ENCODE measurements around the gene HDAC4. TPM values are rescaled to one million over a fixed set of nuclear protein-coding genes. Genes with fewer than 3 reads are reported as not detected.

Gene HDAC4
- total and polyA plus RNA-seq, 4 donors = 2.9 to 37.2 (median 4.4) TPM

DNA sequence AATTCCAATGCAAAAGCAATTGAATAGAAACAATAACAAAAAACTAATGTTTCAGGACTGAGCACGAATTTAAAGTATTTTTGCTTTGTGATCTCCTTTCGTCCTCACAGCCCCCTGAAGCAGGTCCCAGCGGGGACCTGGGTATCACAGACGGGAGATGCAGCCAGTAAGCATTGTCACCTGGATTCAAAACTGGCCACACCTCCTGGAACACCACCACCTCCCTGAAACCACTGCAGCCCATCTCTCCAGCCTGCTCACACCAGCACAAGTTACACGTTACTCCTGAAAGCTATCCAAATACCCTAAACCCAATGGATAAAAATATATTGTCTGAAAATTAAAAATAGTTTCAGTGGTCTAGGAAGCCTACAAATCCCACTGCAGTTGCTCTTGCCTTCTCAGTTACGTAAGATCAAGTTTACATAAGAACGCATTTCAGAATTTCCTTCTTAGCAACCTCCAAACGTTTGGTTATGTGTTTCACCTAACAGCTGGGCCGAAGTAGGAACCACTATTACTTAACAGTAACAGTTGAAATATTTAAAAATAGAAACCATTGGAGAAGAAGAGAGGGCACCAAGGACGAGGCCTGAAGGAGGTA lies 178.0 kb downstream of the HDAC4 start:
- H3K9me3 ChIP-seq (ENCODE audit: control insufficient read depth in 4 of 4, low read length in 3 of 4) = no peaks in the 10 kb centered on the region
- H3K27me3 ChIP-seq (ENCODE audit: control insufficient read depth in 4 of 4, insufficient read depth in 4 of 4, low read length in 3 of 4) = no peaks in the 10 kb centered on the region
- no peak overlapping the region for H3K4me3 ChIP-seq (ENCODE audit: low read depth in 1 of 3, low read length in 3 of 3)
- TF ChIP-seq RXRA (IDR thresholded peaks at IDR 0.05) (no peak), HNF4G (IDR thresholded peaks at IDR 0.05) (no peak), SP1 (IDR thresholded peaks at IDR 0.05) (no peak), HNF4A (conservative IDR thresholded peaks at IDR 0.05) (no peak), FOXA2 (IDR thresholded peaks at IDR 0.05) (no peak), TAF1 (conservative IDR thresholded peaks at IDR 0.05) (no peak), GABPA (IDR thresholded peaks at IDR 0.05 in 1 of 2, conservative IDR thresholded peaks at IDR 0.05 in 1 of 2) (no peak), FOXA1 (IDR thresholded peaks at IDR 0.05) (no peak)
- no peak overlapping the region for H3K9ac ChIP-seq (ENCODE audit: low read depth in 1 of 2, low read length in 2 of 2)
- WGBS = 36% methylated on average over 10 of the region's 10 CpGs
- peak overlapping the region; percentile 56 to 61 for H3K27ac ChIP-seq (ENCODE audit: low read depth in 1 of 2, low read length in 2 of 2)
- no peak for DNase-seq (ENCODE audit: low spot score)
- H3K4me1 ChIP-seq (ENCODE audit: control insufficient read depth in 4 of 4, insufficient read depth in 4 of 4, low read length in 3 of 4) = peaks cover 30 to 67% (median 63%) of the 10 kb centered on the region in 4 donors
- H3K36me3 ChIP-seq (ENCODE audit: control insufficient read depth in 4 of 4, insufficient read depth in 3 of 4, low read depth in 1 of 4, low read length in 3 of 4) = no peaks in the 10 kb centered on the region

DNA sequence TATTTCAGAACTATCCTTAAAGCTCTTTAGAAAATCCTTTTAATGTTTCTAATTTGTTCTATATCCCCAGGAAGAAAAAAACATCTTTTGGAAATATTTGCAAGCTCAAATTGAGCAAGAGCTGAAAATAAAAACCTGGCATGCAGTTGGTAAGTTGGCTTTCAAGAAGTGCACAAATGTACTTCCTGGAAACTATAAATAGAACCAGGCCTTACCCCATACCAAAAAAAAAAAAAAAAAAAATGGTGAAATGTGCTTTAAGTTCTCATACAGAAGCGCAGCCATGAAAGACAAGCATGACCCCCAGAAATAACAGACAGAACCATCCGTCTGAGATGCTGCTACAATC lies 178.5 kb downstream of the HDAC4 start:
- H3K4me1 ChIP-seq (ENCODE audit: control insufficient read depth in 4 of 4, insufficient read depth in 4 of 4, low read length in 3 of 4) = peaks cover 26 to 62% (median 58%) of the 10 kb centered on the region in 4 donors
- peak overlapping the region in 1 of 2 donors; percentile 44 for H3K9ac ChIP-seq (ENCODE audit: low read depth in 1 of 2, low read length in 2 of 2)
- H3K27ac ChIP-seq (ENCODE audit: low read depth in 1 of 2, low read length in 2 of 2) = peak overlapping the region; percentile 50 to 82
- TF ChIP-seq YY1 (IDR thresholded peaks at IDR 0.05) (no peak), GABPA (IDR thresholded peaks at IDR 0.05 in 1 of 2, conservative IDR thresholded peaks at IDR 0.05 in 1 of 2) (no peak), CTCF (IDR thresholded peaks at IDR 0.05; ENCODE audit: low read depth, low read length, missing input control) (no peak), NR2F2 (IDR thresholded peaks at IDR 0.05) (no peak), RAD21 (IDR thresholded peaks at IDR 0.05) (peak in 1 of 2 donors; percentile 32), EGR1 (IDR thresholded peaks at IDR 0.05; ENCODE audit: low read depth in 2 of 2) (no peak), TAF1 (conservative IDR thresholded peaks at IDR 0.05) (no peak), HNF4A (conservative IDR thresholded peaks at IDR 0.05) (peak; percentile 41 to 49), FOXA1 (IDR thresholded peaks at IDR 0.05) (no peak), FOXA2 (IDR thresholded peaks at IDR 0.05) (no peak), ZBTB33 (IDR thresholded peaks at IDR 0.05) (no peak), HNF4G (IDR thresholded peaks at IDR 0.05) (no peak), SP1 (IDR thresholded peaks at IDR 0.05) (peak; percentile 29), RXRA (IDR thresholded peaks at IDR 0.05) (peak in 1 of 2 donors; percentile 9)
- TF ChIP-seq, protein P1, sequence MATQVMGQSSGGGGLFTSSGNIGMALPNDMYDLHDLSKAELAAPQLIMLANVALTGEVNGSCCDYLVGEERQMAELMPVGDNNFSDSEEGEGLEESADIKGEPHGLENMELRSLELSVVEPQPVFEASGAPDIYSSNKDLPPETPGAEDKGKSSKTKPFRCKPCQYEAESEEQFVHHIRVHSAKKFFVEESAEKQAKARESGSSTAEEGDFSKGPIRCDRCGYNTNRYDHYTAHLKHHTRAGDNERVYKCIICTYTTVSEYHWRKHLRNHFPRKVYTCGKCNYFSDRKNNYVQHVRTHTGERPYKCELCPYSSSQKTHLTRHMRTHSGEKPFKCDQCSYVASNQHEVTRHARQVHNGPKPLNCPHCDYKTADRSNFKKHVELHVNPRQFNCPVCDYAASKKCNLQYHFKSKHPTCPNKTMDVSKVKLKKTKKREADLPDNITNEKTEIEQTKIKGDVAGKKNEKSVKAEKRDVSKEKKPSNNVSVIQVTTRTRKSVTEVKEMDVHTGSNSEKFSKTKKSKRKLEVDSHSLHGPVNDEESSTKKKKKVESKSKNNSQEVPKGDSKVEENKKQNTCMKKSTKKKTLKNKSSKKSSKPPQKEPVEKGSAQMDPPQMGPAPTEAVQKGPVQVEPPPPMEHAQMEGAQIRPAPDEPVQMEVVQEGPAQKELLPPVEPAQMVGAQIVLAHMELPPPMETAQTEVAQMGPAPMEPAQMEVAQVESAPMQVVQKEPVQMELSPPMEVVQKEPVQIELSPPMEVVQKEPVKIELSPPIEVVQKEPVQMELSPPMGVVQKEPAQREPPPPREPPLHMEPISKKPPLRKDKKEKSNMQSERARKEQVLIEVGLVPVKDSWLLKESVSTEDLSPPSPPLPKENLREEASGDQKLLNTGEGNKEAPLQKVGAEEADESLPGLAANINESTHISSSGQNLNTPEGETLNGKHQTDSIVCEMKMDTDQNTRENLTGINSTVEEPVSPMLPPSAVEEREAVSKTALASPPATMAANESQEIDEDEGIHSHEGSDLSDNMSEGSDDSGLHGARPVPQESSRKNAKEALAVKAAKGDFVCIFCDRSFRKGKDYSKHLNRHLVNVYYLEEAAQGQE (IDR thresholded peaks at IDR 0.05) = no peak
- TF ChIP-seq, protein P2, sequence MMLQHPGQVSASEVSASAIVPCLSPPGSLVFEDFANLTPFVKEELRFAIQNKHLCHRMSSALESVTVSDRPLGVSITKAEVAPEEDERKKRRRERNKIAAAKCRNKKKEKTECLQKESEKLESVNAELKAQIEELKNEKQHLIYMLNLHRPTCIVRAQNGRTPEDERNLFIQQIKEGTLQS (IDR thresholded peaks at IDR 0.05) = no peak
- TF ChIP-seq, protein P3, sequence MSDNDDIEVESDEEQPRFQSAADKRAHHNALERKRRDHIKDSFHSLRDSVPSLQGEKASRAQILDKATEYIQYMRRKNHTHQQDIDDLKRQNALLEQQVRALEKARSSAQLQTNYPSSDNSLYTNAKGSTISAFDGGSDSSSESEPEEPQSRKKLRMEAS (IDR thresholded peaks at IDR 0.05) = no peak
- no peaks in the 10 kb centered on the region for H3K9me3 ChIP-seq (ENCODE audit: control insufficient read depth in 4 of 4, low read length in 3 of 4)
- no peak for DNase-seq (ENCODE audit: low spot score)
- 46% methylated on average over 2 of the region's 2 CpGs for WGBS
- no peak overlapping the region for H3K4me3 ChIP-seq (ENCODE audit: low read depth in 1 of 3, low read length in 3 of 3)
- H3K27me3 ChIP-seq (ENCODE audit: control insufficient read depth in 4 of 4, insufficient read depth in 4 of 4, low read length in 3 of 4) = no peaks in the 10 kb centered on the region
- no peaks in the 10 kb centered on the region for H3K36me3 ChIP-seq (ENCODE audit: control insufficient read depth in 4 of 4, insufficient read depth in 3 of 4, low read depth in 1 of 4, low read length in 3 of 4)
